ENCODE results near the gene CWC27. TPM values are rescaled to one million over a fixed set of nuclear protein-coding genes. Genes with fewer than 3 reads are reported as not detected.

Gene CWC27
- polyA plus RNA-seq, 5 donors, result 30.3 to 50.2 (median 39.5) TPM

Other genes starting within 250 kb of the CWC27 start
- gene SHISAL2B, start 78.4 kb upstream of the CWC27 start, polyA plus RNA-seq (ENCODE audit: insufficient read depth in 1 of 5, insufficient read length in 5 of 5, low replicate concordance in 1 of 5), result 10 to 100 TPM in 2 of 5 donors, 1 to 10 TPM in 3; 7.8 to 15.4 (median 9.3) TPM
- gene SREK1IP1, start 239 bp upstream of the CWC27 start, polyA plus RNA-seq (ENCODE audit: insufficient read depth in 1 of 5, insufficient read length in 5 of 5, low replicate concordance in 1 of 5), result 10 to 100 TPM; 17.8 to 27.8 (median 26.5) TPM

Measured in right lung (tissue), 5 donors.